ENCODE results near the gene CAPNS1.

DNA sequence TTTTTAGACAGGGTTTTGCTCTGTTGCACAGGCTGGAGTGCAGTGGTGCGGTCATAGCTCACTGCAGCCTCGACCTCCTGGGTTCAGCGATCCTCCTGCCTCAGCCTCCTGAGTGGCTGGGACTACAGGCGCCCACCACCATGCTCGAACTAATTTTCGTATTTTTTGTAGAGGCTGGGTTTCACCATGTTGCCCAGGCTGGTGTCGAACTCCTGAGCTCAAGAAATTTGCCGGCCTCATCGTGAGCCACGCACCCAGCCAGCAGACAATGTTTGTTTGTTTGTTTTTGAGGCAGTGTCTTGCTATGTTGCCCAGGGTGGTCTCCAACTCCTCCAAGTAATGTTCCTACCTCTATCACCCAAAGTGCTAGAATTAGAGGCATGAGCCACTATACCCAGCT is 13.3 kb downstream of the CAPNS1 start:
- no peak for TF ChIP-seq KDM1A (CRISPR knock-in tag; IDR thresholded peaks at IDR 0.05)
- TF ChIP-seq, protein P1, sequence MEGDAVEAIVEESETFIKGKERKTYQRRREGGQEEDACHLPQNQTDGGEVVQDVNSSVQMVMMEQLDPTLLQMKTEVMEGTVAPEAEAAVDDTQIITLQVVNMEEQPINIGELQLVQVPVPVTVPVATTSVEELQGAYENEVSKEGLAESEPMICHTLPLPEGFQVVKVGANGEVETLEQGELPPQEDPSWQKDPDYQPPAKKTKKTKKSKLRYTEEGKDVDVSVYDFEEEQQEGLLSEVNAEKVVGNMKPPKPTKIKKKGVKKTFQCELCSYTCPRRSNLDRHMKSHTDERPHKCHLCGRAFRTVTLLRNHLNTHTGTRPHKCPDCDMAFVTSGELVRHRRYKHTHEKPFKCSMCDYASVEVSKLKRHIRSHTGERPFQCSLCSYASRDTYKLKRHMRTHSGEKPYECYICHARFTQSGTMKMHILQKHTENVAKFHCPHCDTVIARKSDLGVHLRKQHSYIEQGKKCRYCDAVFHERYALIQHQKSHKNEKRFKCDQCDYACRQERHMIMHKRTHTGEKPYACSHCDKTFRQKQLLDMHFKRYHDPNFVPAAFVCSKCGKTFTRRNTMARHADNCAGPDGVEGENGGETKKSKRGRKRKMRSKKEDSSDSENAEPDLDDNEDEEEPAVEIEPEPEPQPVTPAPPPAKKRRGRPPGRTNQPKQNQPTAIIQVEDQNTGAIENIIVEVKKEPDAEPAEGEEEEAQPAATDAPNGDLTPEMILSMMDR (CRISPR knock-in tag; IDR thresholded peaks at IDR 0.05), result no peak

Data from HepG2 (cell line).